OCI-LY1 (cell line): ENCODE data around the gene PI16.

Experiments used
- H2AFZ ChIP-seq: fragments of 200-600 bp; sonication (generic), shearing (Covaris generic); 2 replicates; pipeline ENCODE4 v1.6.0; 2014; ENCODE audit warnings: antibody characterized with exemption, mild to moderate bottlenecking, low read length
- H3F3A ChIP-seq: fragments of 200-600 bp; sonication (generic), shearing (Covaris generic); 2 replicates; pipeline ENCODE4 v1.6.0; 2014; ENCODE audit warnings: mild to moderate bottlenecking, antibody characterized with exemption, low read length, moderate library complexity; ENCODE audit not compliant: insufficient read depth
- H3K27ac ChIP-seq: fragments of 200-600 bp; sonication (generic); 2 replicates; pipeline ENCODE4 v1.5.1; 2014; ENCODE audit warnings: low read length, mixed run types, mild to moderate bottlenecking, low read depth; ENCODE audit not compliant: poor library complexity, severe bottlenecking
- H3K27me3 ChIP-seq: fragments of 200-600 bp; sonication (generic); 2 replicates; pipeline ENCODE4 v1.6.0; 2014; ENCODE audit warnings: antibody characterized with exemption, mild to moderate bottlenecking, low read length, moderate library complexity; ENCODE audit not compliant: insufficient read depth
- H3K36me3 ChIP-seq: fragments of 200-600 bp; sonication (generic); 2 replicates; pipeline ENCODE4 v1.6.1; 2014; ENCODE audit warnings: mild to moderate bottlenecking, antibody characterized with exemption, low read length, moderate library complexity, mixed read lengths; ENCODE audit not compliant: insufficient read depth
- H3K4me1 ChIP-seq: fragments of 200-600 bp; sonication (generic); 2 replicates; pipeline ENCODE4 v1.5.1; 2014; ENCODE audit warnings: mild to moderate bottlenecking, low read length, moderate library complexity; ENCODE audit not compliant: insufficient read depth, severe bottlenecking
- H3K4me2 ChIP-seq: fragments of 200-600 bp; sonication (generic), shearing (Covaris generic); 2 replicates; pipeline ENCODE4 v1.6.1; 2014; ENCODE audit warnings: low read length
- H3K4me3 ChIP-seq: fragments of 200-600 bp; sonication (generic); 2 replicates; pipeline ENCODE4 v1.5.1; 2014; ENCODE audit warnings: low read length, low read depth, mild to moderate bottlenecking, mixed read lengths; ENCODE audit not compliant: poor library complexity, severe bottlenecking
- H3K79me2 ChIP-seq: fragments of 200-600 bp; shearing (Covaris generic); 2 replicates; pipeline ENCODE4 v1.6.1; 2016; ENCODE audit warnings: mixed run types, low read length, mixed read lengths; ENCODE audit not compliant: insufficient read depth
- H3K9ac ChIP-seq: fragments of 200-600 bp; sonication (generic), shearing (Covaris generic); 2 replicates; pipeline ENCODE4 v1.6.1; 2014; ENCODE audit warnings: mild to moderate bottlenecking, low read length, mixed read lengths
- H3K9me2 ChIP-seq: fragments of 200-600 bp; sonication (generic), shearing (Covaris generic); 2 replicates; pipeline ENCODE4 v1.6.1; 2014; ENCODE audit warnings: low read depth, mild to moderate bottlenecking, low read length, mixed read lengths
- H3K9me3 ChIP-seq: fragments of 200-600 bp; shearing (Covaris generic); 2 replicates; pipeline ENCODE4 v1.6.1; 2014; ENCODE audit warnings: low read length, mixed read lengths
- H4K20me1 ChIP-seq: fragments of 200-600 bp; sonication (generic), shearing (Covaris generic); 2 replicates; pipeline ENCODE4 v1.6.0; 2016; ENCODE audit warnings: mild to moderate bottlenecking, low read length; ENCODE audit not compliant: insufficient read depth
- EZH2 ChIP-seq: fragments of 200-600 bp; sonication (generic), shearing (Covaris generic); IDR thresholded peaks from 2 replicates; pipeline ENCODE4 v1.8.0; 2017; ENCODE audit warnings: borderline replicate concordance, mixed run types, mild to moderate bottlenecking, antibody characterized with exemption, low read length, moderate library complexity, mixed read lengths
- TF ChIP-seq, protein P1 (sequence below): fragments of 200-600 bp; sonication (generic), shearing (Covaris generic); IDR thresholded peaks from 2 replicates; pipeline ENCODE4 v1.5.1; 2017; ENCODE audit warnings: mild to moderate bottlenecking, antibody characterized with exemption, low read length, moderate library complexity, mixed read lengths

PI16 gene

DNA sequence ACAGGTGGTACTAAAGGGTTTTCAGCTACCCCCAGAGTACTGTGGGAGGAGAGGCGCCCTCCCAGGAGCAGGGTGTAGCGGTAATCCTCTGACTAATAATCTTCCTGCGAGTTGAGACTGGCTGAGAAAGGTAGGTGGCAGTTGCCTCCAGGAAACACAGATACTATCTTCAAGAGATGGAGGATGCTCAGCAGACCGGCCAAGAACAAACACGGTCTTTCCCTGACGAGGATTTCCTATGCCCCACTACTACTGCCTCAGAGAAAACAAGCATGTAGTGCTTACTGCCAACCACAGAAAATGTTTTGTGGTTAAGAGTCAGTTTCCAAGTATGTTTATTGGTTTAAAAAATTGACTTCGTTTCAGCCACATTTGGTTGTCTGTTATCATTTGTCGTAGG, 42.0 kb upstream of the PI16 start:
- no peak overlapping the region for H3K9ac ChIP-seq
- H3K27me3 ChIP-seq = no peaks in the 10 kb centered on the region
- TF ChIP-seq, protein P1, sequence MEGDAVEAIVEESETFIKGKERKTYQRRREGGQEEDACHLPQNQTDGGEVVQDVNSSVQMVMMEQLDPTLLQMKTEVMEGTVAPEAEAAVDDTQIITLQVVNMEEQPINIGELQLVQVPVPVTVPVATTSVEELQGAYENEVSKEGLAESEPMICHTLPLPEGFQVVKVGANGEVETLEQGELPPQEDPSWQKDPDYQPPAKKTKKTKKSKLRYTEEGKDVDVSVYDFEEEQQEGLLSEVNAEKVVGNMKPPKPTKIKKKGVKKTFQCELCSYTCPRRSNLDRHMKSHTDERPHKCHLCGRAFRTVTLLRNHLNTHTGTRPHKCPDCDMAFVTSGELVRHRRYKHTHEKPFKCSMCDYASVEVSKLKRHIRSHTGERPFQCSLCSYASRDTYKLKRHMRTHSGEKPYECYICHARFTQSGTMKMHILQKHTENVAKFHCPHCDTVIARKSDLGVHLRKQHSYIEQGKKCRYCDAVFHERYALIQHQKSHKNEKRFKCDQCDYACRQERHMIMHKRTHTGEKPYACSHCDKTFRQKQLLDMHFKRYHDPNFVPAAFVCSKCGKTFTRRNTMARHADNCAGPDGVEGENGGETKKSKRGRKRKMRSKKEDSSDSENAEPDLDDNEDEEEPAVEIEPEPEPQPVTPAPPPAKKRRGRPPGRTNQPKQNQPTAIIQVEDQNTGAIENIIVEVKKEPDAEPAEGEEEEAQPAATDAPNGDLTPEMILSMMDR = no peak
- TF ChIP-seq EZH2 = no peak
- no peaks in the 10 kb centered on the region for H3K79me2 ChIP-seq
- no peaks in the 10 kb centered on the region for H3K9me2 ChIP-seq
- no peaks in the 10 kb centered on the region for H4K20me1 ChIP-seq
- no peaks in the 10 kb centered on the region for H3K4me1 ChIP-seq
- H3K4me2 ChIP-seq = no peak overlapping the region
- H3K36me3 ChIP-seq = peaks cover 74% of the 10 kb centered on the region
- no peak overlapping the region for H3K27ac ChIP-seq
- no peaks in the 10 kb centered on the region for H3K9me3 ChIP-seq
- no peaks in the 10 kb centered on the region for H3F3A ChIP-seq
- no peak overlapping the region for H3K4me3 ChIP-seq
- H2AFZ ChIP-seq = no peak overlapping the region

DNA sequence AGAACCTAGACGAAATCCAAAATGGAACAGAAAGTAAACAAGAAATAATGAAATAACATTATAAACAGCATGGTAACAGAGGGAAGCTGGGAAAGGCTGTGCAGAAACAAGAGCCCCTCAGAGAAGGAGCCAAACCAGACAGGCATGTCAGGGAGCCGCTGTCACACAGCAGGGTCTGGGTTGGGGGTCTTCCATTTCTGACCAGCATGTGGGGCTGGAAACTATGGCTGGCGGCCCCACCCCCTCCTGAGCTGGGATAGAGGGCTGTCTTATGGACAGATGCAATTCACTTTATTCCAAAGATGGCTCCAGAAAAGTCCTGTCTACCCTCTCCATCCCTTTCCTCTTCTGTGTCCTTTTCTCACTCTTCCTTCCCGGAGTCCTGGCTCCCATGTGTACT, 41.5 kb upstream of the PI16 start:
- Histone ChIP-seq H3K9ac (no peak overlapping the region), H3K27ac (no peak overlapping the region)
- TF ChIP-seq EZH2 = no peak
- TF ChIP-seq, protein P1 = no peak

DNA sequence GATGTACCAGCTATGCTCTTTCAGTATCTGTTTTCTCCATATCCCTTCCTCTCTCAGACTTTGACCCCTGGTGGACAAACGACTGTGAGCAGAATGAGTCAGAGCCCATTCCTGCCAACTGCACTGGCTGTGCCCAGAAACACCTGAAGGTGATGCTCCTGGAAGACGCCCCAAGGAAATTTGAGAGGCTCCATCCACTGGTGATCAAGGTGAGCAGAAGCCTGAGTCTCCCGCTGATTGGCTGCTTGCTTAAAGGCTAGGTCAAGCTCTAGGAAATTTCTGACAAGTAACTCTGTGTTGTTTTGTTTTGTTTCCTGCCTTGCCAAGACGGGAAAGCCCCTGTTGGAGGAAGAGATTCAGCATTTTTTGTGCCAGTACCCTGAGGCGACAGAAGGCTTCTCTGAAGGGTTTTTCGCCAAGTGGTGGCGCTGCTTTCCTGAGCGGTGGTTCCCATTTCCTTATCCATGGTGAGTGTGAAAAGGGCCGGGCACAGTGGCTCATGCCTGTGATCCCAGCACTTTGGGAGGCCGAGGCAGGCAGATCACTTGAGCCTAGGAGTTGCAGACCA, 40.2 kb upstream of the PI16 start:
- no peaks in the 10 kb centered on the region for H4K20me1 ChIP-seq
- H3F3A ChIP-seq = no peaks in the 10 kb centered on the region
- H3K9me3 ChIP-seq = no peaks in the 10 kb centered on the region
- no peaks in the 10 kb centered on the region for H3K4me1 ChIP-seq
- H3K27ac ChIP-seq = no peak overlapping the region
- H3K36me3 ChIP-seq = peaks cover 79% of the 10 kb centered on the region; the same call in 1 of the 2 replicates
- no peaks in the 10 kb centered on the region for H3K79me2 ChIP-seq
- no peaks in the 10 kb centered on the region for H3K27me3 ChIP-seq
- no peak overlapping the region for H3K4me2 ChIP-seq
- H3K9ac ChIP-seq = no peak overlapping the region
- H3K4me3 ChIP-seq = no peak overlapping the region
- TF ChIP-seq, protein P1 = peak; percentile 8; the same call in 1 of the 2 replicates
- TF ChIP-seq EZH2 = no peak
- H2AFZ ChIP-seq = no peak overlapping the region
- H3K9me2 ChIP-seq = no peaks in the 10 kb centered on the region

More for the DNA sequence above, 41.5 kb upstream of the PI16 start:
- Histone ChIP-seq H3K36me3 (peaks cover 74% of the 10 kb centered on the region), H3K79me2 (no peaks in the 10 kb centered on the region), H3K4me3 (no peak overlapping the region), H2AFZ (no peak overlapping the region), H3K9me3 (no peaks in the 10 kb centered on the region), H3K4me1 (no peaks in the 10 kb centered on the region), H3K27me3 (no peaks in the 10 kb centered on the region), H3K9me2 (no peaks in the 10 kb centered on the region), H3F3A (no peaks in the 10 kb centered on the region), H4K20me1 (no peaks in the 10 kb centered on the region), H3K4me2 (no peak overlapping the region)
